NCI-H1417 treated with DMSO at 0.1 percent for 48 hours (cell line): ENCODE measurements around the gene THSD4.
"Not testable (repeated sequence)": the region's sequence is repeated elsewhere in the genome, so short reads cannot be mapped to it uniquely, and the experiment has no call there.

Experiments
- DNase-seq: peaks from one replicate; lab custom pipeline; 2025; lab: John Stamatoyannopoulos, UW

Gene THSD4

GRCh38 chr15:71658036-71658435, 542.8 kb downstream of the THSD4 start:
- no peak for DNase-seq

- no peak for DNase-seq
These were observed 543.8 kb downstream of the THSD4 start for GRCh38 chr15:71658827-71659729.

GRCh38 chr15:71659730-71660067, 544.4 kb downstream of the THSD4 start:
- no peak for DNase-seq

GRCh38 chr15:71660501-71660900, 545.2 kb downstream of the THSD4 start:
- DNase-seq, result no peak

- DNase-seq, result no peak
These were observed 547.0 kb downstream of the THSD4 start for GRCh38 chr15:71662306-71662705.

GRCh38 chr15:71664622-71665021, 549.4 kb downstream of the THSD4 start:
- DNase-seq, result no peak

GRCh38 chr15:71666763-71667620, 551.7 kb downstream of the THSD4 start:
- DNase-seq, result no peak

GRCh38 chr15:71669688-71670087, 554.4 kb downstream of the THSD4 start:
- no peak for DNase-seq

GRCh38 chr15:71670222-71670621, 555.0 kb downstream of the THSD4 start:
- DNase-seq, result not testable (repeated sequence)

GRCh38 chr15:71674354-71674753, 559.1 kb downstream of the THSD4 start:
- no peak for DNase-seq

GRCh38 chr15:71677352-71677751, 562.1 kb downstream of the THSD4 start:
- no peak for DNase-seq

GRCh38 chr15:71677766-71678165, 562.5 kb downstream of the THSD4 start:
- DNase-seq, result no peak

GRCh38 chr15:71678191-71678590, 562.9 kb downstream of the THSD4 start:
- DNase-seq, result no peak

GRCh38 chr15:71678605-71679004, 563.3 kb downstream of the THSD4 start:
- DNase-seq, result no peak

- no peak for DNase-seq
These were observed 564.0 kb downstream of the THSD4 start for GRCh38 chr15:71679223-71679792.

GRCh38 chr15:71679793-71680353, 564.6 kb downstream of the THSD4 start:
- no peak for DNase-seq

GRCh38 chr15:71682001-71682400, 566.7 kb downstream of the THSD4 start:
- DNase-seq, result no peak

GRCh38 chr15:71683411-71684274, 568.4 kb downstream of the THSD4 start:
- DNase-seq, result no peak

- DNase-seq, result no peak
These were observed 570.2 kb downstream of the THSD4 start for GRCh38 chr15:71685420-71685993.

- no peak for DNase-seq
These were observed 571.2 kb downstream of the THSD4 start for GRCh38 chr15:71686221-71687050.
